Loucy (cell line): Measurements from ENCODE around the gene ASIC2.

ENCODE experiments used
- CTCF ChIP-seq: fragments of 200-600 bp; sonication (generic); conservative IDR thresholded peaks from 2 replicates; pipeline ENCODE4 v1.5.1; 2014; ENCODE audit warnings: mild to moderate bottlenecking, antibody characterized with exemption, low read length
- EZH2phosphoT487 ChIP-seq: fragments of 200-600 bp; IDR thresholded peaks from 2 replicates; pipeline ENCODE4 v1.6.1; 2018; ENCODE audit warnings: antibody characterized with exemption, mild to moderate bottlenecking, moderate library complexity, borderline replicate concordance

GRCh38 chr17:33210285-33210684 is 82.8 kb downstream of the ASIC2 start:
- no peak for TF ChIP-seq CTCF
- TF ChIP-seq EZH2phosphoT487 = no peak
